Kidney epithelial cell (primary cell): ENCODE data around the gene PATJ. TPM values are rescaled to one million over a fixed set of nuclear protein-coding genes. Genes with fewer than 3 reads are reported as not detected.
A peak's percentile ranks its signal among the peaks of the same experiment; 100 is the strongest.
"Not testable (repeated sequence)": the region's sequence is repeated elsewhere in the genome, so short reads cannot be mapped to it uniquely, and the experiment has no call there.

Experiments used
- DNase-seq: peaks from one replicate; pipeline ENCODE4 v3.0.0-alpha.2; 2010; ENCODE audit warnings: low read depth
- H3K27me3 ChIP-seq: 2 replicates; pipeline ENCODE4 v1.6.0; 2011; ENCODE audit warnings: low read length; ENCODE audit not compliant: control insufficient read depth, insufficient read depth
- H3K36me3 ChIP-seq: 2 replicates; pipeline ENCODE4 v1.5.1; 2011; ENCODE audit warnings: low read length; ENCODE audit not compliant: control insufficient read depth, insufficient read depth
- H3K4me3 ChIP-seq: 2 replicates; pipeline ENCODE4 v1.5.1; 2011; ENCODE audit warnings: low read depth, mild to moderate bottlenecking, control low read depth, low read length
- CTCF ChIP-seq: IDR thresholded peaks from 2 replicates; pipeline ENCODE4 v1.5.1; 2011; ENCODE audit warnings: mild to moderate bottlenecking, moderate library complexity, low read length, control low read depth, inconsistent platforms; ENCODE audit not compliant: insufficient read depth, poor library complexity, severe bottlenecking
- total RNA-seq: library from RNA; depleted of rRNA; stranded (reverse); fragments of >200 nt; gene quantifications from 2 replicates; pipeline ENCODE4 v1.2.3, GENCODE V29; 2015

Gene PATJ
- total RNA-seq, 1 donor from 2014 or later = 27.1 TPM

GRCh38 chr1:61711969-61712368 is 30.3 kb upstream of the PATJ start:
- no peaks in the 10 kb centered on the region for H3K27me3 ChIP-seq
- H3K4me3 ChIP-seq = no peak overlapping the region
- no peak for TF ChIP-seq CTCF
- H3K36me3 ChIP-seq = no peaks in the 10 kb centered on the region
- DNase-seq = no peak

GRCh38 chr1:61718996-61719663 is 23.1 kb upstream of the PATJ start:
- H3K36me3 ChIP-seq = not testable (repeated sequence)

GRCh38 chr1:61724506-61724812 is 17.8 kb upstream of the PATJ start:
- H3K4me3 ChIP-seq = peak overlapping the region; percentile 75
- DNase-seq = no peak
- no peak for TF ChIP-seq CTCF
- no peaks in the 10 kb centered on the region for H3K36me3 ChIP-seq
- H3K27me3 ChIP-seq = no peaks in the 10 kb centered on the region

More at GRCh38 chr1:61718996-61719663, 23.1 kb upstream of the PATJ start:
- H3K4me3 ChIP-seq, DNase-seq, H3K27me3 ChIP-seq: not testable (repeated sequence)

GRCh38 chr1:61724813-61725694 is 17.2 kb upstream of the PATJ start, which contains the start of gene TM2D1:
Gene TM2D1 (minus strand): TSS chr1:61725141. CDS start chr1:61725120, 21 bp downstream.
- Histone ChIP-seq H3K36me3 (no peaks in the 10 kb centered on the region), H3K4me3 (peak within 1 kb of the TSS; percentile 75), H3K27me3 (no peaks in the 10 kb centered on the region)
- DNase-seq = peak; percentile 63
- TF ChIP-seq CTCF = no peak

GRCh38 chr1:61727544-61727943 is 14.7 kb upstream of the PATJ start:
- no peaks in the 10 kb centered on the region for H3K27me3 ChIP-seq
- TF ChIP-seq CTCF = no peak

GRCh38 chr1:61730679-61731078 is 11.6 kb upstream of the PATJ start:
- DNase-seq, H3K36me3 ChIP-seq, H3K27me3 ChIP-seq, H3K4me3 ChIP-seq: not testable (repeated sequence)

More at GRCh38 chr1:61727544-61727943, 14.7 kb upstream of the PATJ start:
- no peak for DNase-seq
- H3K4me3 ChIP-seq = no peak overlapping the region
- H3K36me3 ChIP-seq = no peaks in the 10 kb centered on the region
